Endothelial cell of umbilical vein (primary cell): ENCODE results near the gene KCTD7.

Experiments used
- JUN ChIP-seq: IDR thresholded peaks from 2 replicates; pipeline ENCODE4 v1.6.1; 2011; ENCODE audit warnings: borderline replicate concordance, low read depth; ENCODE audit not compliant: insufficient read length, insufficient read depth
- MYC ChIP-seq: IDR thresholded peaks from one replicate; pipeline ENCODE4 v1.6.1; 2011; ENCODE audit warnings: mild to moderate bottlenecking, low read depth, low read length
- POLR2A ChIP-seq: IDR thresholded peaks from 2 replicates; pipeline ENCODE4 v1.6.1; 2012; ENCODE audit warnings: low read depth, mild to moderate bottlenecking, control low read depth, low read length
- POLR2AphosphoS5 ChIP-seq: IDR thresholded peaks from 2 replicates; pipeline ENCODE4 v1.6.1; 2012; ENCODE audit warnings: low read depth, mild to moderate bottlenecking, control low read depth, low read length, moderate library complexity; ENCODE audit not compliant: insufficient read depth
- TF ChIP-seq, protein P1 (sequence below), 2 donors: IDR thresholded peaks; 1 replicate in 1 of 2; 2 replicates in 1 of 2; pipeline ENCODE4 v1.5.1; 2011; ENCODE audit warnings: low read length in 2 of 2, mild to moderate bottlenecking in 2 of 2, moderate library complexity in 2 of 2, control low read depth in 1 of 2, inconsistent platforms in 1 of 2, low read depth in 1 of 2; ENCODE audit not compliant: insufficient read depth in 1 of 2; ENCODE audit errors: extremely low read depth in 1 of 2

DNA sequence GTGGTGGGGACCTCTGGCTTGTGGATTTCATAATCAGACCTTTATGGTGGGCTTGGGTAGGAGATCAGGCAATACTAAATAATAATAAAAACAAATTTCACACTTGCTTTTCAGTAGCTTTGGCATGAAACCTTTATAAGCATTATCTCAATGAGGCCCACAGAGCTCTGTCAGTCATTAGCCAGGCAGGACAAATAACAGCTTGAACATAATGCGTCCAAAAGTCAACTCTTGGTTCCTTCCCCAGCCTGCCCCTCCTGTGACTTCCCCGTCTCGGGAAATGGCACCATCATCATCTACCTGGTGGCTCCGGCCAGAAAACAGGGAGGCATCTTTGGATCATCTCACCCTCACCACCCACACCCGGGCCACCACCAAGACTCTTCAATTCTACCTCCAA, 40.8 kb downstream of the KCTD7 start:
- TF ChIP-seq POLR2A = no peak
- no peak for TF ChIP-seq JUN
- no peak for TF ChIP-seq POLR2AphosphoS5
- TF ChIP-seq MYC = no peak
- TF ChIP-seq, protein P1, sequence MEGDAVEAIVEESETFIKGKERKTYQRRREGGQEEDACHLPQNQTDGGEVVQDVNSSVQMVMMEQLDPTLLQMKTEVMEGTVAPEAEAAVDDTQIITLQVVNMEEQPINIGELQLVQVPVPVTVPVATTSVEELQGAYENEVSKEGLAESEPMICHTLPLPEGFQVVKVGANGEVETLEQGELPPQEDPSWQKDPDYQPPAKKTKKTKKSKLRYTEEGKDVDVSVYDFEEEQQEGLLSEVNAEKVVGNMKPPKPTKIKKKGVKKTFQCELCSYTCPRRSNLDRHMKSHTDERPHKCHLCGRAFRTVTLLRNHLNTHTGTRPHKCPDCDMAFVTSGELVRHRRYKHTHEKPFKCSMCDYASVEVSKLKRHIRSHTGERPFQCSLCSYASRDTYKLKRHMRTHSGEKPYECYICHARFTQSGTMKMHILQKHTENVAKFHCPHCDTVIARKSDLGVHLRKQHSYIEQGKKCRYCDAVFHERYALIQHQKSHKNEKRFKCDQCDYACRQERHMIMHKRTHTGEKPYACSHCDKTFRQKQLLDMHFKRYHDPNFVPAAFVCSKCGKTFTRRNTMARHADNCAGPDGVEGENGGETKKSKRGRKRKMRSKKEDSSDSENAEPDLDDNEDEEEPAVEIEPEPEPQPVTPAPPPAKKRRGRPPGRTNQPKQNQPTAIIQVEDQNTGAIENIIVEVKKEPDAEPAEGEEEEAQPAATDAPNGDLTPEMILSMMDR (IDR thresholded peaks at IDR 0.05; ENCODE audit: extremely low read depth in 1 of 2, insufficient read depth in 1 of 2, low read depth in 1 of 2, low read length in 2 of 2) = no peak
